Hematopoietic multipotent progenitor cell treated with erythropoietin and hydrocortisone succinate and interleukin-3 and kit ligand, for 8 days (in vitro differentiated cells): ENCODE results near the gene DTHD1.
A peak's percentile ranks its signal among the peaks of the same experiment; 100 is the strongest.

Experiments
- DNase-seq: peaks from one replicate; pipeline ENCODE4 v3.0.0-alpha.2; 2015

Gene DTHD1

DNA sequence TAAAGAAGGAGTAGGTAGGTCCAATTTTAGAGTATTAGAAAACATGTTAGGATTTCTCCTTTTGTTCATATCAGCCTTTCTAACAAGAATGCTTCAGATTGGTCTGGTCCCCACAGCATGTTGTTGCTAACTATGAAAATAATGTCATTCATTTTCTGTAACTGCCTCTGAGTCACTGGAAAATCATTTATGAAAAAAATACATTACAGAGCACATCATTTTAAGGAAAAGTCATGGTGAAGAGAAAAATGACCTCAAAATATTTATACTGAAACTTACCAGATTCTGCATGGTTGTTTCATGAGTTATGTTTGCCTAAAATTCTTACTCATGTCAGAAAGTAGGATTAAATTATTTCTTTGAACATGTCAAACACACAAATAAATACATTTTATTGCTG lies 35.2 kb downstream of the DTHD1 start:
- DNase-seq: no peak

DNA sequence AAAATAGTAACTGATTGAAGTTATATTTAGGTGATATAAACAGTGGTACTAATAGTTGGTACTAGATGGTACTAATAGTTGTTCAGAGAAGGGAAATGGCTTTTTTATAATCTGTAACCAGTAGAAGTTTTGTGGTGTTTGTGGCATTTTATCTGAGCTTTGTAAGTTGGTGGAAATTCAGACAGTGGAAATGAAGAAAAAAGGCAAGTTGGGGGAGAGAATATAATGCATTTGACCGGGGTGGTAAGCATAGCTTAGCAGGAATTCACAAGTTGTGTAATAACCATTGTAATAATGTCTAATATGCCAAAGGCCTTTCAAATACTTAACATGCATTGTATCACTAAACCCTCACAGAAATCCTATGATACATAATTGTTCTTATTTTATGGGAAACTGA lies 36.3 kb downstream of the DTHD1 start:
- DNase-seq: no peak

DNA sequence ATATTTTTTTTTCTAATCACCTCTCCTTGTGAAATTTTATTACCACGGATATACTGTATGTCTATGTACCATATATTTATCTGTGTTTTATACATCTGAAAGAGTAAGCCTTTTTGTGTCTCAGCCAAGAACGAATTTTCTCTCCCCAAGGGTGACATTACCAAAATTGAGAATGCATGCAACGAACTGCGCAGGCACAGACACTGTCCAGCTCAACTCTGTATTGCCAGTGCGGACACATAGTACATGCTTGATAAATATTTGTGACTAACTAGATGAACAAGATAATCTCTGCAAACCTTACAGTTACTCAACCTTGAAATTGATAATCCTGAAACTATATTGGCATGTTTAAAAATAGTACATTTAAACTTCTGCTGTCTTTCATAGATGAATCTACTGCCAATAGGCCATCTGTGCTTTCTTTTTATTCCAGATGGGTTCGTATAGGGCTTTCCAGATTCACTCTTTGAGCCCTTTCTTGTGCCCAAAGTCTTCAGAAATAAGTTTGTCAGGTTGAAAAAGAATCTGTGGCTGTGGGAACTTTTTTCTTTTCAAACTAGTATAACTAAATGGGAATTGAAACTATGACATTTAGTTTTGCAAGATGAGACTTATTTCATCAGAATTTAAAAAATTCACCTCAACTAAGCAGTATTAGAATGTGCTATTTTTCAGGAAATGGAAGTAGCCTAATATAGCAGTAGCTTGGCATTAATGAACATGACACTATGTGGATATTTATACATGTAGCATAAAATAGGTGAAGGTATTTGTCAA lies 38.9 kb downstream of the DTHD1 start:
- no peak for DNase-seq

DNA sequence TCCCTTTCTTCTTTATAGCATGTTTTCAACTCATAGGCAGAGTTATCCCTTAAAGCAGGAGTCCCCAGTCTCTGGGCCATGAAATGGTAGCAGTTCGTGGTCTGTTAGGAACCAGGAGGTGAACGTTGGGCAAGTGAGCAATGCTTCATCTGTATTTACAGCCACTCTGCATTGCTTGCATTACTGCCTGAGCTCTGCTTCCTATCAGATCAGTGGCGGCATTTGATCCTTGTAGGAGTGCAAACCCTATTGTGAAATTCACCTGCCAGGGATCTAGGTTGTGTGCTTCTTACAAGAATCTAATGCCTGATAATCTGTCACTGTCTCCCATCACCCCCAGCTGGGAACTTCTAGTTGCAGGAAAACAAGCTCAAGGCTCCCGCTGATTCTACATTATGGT lies 39.8 kb downstream of the DTHD1 start:
- DNase-seq: no peak

DNA sequence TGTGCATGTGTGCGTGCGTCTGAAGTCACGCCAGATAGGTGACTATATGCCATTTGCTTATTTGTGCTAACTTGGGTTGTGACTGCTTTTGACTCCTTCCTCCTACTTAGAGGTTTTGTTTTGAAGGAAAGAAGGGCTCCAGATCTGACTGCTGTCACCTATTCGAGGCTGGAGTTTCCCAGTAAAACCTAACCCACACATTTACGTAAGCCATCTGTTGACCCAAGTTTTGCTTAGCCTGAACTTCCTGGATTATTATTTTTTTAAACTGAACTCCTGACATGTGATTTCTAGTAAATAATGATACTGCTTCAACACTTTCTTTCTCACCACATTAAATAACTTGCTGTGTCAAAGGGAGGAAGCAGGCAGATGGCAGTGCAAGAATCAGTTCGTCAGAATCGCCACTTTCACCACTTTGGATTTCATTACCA lies 41.5 kb downstream of the DTHD1 start:
- DNase-seq: no peak

DNA sequence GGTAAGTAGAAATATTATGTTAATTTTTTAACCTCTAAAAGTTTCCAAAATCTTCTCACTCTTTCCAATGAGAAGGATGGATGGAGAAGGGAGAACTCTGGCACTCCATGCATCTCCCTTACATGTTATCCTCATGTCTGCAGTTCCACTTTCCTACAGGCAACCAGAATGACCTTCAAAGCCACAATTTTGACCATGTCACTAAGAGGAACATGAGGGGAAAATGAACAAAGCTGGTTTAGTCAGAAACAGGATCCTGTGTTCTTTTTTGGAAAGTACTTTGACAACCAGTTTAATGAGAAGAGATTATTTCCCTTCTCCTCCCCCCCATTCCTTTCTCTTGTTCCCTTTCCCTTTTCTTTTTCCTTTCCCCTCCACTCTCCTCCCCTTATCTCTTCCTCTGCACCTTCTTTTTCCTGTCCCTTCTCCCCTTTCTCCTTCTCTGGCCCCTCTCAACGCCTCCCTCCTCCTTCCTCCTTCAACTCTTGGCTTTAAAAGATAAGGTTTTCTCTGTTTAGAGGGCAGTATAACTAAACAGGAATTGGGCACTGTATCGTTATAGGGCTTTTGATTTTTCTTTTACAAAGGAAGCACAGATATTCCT lies 42.5 kb downstream of the DTHD1 start:
- DNase-seq: no peak

DNA sequence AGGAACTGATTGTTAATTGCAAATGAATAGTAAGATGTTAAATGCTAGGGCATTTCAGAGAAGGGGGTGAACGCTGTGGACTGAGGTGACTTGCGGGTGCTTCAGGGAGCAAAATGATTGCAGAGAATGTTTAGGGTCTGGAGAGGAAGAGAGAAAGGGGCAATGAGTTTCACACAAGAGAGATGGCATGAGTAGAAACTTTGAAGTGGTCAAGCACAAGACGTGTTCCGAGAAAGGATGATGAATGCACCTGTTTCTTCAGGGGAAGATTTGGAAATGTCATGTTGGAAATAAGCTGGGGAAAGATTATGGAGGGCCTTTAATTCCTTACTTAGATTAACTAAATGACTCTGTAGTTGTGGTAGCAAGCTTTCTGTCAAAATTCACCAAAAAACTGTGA lies 43.4 kb downstream of the DTHD1 start:
- no peak for DNase-seq

DNA sequence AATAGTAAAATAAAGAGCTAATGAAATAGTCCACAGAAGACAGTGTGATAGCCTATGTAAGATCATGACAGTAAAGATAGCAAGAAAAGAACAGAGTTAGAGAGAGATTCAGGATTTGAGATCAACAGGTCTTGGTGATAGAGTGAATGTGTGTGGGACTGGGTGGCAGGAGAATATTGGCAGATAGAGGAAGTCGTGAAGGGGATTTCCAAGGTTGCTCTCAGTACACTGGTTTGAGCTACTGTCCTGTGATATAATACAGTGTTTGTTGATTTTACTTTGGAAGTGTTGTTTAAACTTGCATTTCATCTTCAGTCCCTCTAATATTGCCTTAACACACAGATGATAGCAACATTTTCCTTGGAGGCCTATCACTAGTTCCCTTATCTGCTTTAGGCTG lies 44.1 kb downstream of the DTHD1 start:
- DNase-seq: no peak

DNA sequence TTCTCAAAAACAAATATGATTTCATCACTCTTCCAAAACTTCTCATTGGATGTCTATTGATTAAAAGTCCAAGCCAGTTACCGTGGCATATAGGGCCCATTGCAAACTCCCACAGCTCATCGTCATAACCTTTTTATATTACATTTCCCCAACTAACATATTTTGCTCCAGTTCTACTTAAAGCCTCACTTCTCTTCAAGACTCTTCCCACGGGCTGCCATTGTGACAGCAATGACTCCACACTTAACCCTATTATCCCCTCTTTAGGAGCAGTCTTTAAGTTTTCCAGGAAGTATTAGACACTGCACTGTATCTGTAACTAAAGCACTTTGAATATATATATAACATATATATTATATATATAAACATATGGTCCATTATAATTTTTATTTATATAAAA lies 44.5 kb downstream of the DTHD1 start:
- no peak for DNase-seq

DNA sequence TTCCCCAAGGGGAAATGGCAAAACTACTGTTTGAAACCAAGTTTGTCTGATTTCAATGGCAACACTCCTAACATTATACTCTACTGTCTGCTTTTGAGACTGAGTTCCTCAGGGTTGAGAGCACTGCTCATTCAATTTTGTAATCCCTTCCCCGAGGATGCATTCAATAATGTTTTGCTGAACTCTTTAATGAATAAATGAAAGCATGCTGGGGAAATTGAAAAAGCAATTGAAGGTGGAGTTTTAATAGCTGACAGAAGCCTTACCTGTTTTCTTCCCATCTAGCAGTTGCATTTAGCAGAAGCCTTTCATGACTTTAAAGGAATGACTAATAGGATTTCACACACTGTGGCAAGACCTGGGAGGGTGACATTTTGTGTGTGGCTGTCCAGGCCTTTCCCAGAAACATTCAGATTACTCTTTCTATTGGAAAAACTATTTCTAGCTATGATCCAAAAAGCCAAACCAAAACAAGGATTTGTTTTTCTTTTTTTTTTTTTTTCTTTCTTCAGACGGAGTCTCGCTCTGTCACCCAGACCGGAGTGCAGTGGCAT lies 45.1 kb downstream of the DTHD1 start:
- no peak for DNase-seq

DNA sequence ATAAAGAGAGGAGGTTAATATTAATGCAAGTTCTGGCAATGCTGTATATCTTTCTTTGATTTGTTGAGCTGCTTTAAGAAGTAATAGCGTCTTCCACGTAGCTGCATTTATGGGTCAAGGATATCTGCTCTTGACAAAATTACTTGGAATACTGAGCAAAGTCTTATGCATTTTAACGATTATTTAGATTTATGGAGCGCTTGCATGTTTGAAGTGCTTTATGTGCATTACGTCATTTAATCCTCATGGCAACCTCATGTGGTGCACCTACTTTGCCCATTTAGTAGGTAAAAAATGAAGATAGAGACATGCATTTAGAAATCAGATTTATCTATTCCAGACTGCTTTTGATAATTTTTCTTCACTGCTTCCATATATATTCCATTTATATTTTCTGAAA lies 46.0 kb downstream of the DTHD1 start:
- DNase-seq: no peak

DNA sequence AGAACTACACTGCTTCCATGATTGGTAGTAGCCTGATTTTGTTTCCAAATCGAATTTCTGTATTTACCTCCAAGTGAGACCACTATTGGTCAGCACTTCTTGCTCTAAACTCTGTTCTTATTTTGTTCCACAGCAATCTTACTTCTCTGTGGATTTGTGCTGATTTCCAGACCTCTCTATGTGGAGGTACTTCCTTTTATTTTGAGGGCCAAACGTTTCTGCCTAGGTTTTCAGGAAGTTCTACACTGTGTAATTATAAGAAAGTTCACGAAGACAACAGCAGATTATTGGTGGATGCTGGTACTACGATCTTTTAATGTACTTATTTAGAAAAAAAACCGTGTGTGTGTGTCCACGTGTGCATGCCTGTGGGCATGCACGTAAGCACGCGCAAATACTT lies 46.7 kb downstream of the DTHD1 start:
- DNase-seq: no peak

DNA sequence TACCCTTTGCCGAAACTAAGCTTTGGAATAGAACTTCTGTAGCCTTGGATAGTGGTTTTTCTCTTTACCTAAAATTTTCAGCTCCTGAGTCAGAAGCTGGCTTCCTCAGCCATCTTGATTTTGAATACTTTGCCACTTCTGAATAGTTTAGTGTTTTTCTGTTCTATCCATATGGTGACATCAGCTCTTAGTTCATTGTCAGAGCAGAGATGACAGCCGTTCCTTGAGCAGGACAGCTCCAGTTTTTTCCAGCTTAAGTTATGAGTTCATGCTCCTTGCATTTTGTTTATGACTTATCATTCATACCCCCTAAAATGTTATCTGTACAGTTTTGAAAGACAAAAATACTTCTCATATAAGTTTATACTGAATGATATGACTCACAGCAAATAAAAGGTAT lies 47.8 kb downstream of the DTHD1 start:
- DNase-seq: no peak

DNA sequence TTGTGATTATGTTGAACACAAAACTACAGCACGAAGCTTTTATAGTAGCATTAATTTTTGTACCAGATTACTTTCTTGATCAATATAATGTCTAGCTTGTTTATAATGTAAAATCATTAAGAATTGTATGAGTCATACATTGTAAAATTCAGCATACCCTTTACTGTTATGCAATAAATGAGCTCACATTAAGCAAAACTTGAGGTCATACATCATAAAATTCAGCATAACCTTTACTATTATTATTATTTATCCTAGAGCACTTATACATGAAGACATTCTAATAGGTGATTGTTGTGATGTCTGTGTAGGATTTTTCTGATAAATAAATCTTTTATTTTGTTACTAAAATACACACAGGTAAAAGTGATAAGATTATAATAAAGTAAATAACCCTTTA lies 49.4 kb downstream of the DTHD1 start:
- DNase-seq: no peak

DNA sequence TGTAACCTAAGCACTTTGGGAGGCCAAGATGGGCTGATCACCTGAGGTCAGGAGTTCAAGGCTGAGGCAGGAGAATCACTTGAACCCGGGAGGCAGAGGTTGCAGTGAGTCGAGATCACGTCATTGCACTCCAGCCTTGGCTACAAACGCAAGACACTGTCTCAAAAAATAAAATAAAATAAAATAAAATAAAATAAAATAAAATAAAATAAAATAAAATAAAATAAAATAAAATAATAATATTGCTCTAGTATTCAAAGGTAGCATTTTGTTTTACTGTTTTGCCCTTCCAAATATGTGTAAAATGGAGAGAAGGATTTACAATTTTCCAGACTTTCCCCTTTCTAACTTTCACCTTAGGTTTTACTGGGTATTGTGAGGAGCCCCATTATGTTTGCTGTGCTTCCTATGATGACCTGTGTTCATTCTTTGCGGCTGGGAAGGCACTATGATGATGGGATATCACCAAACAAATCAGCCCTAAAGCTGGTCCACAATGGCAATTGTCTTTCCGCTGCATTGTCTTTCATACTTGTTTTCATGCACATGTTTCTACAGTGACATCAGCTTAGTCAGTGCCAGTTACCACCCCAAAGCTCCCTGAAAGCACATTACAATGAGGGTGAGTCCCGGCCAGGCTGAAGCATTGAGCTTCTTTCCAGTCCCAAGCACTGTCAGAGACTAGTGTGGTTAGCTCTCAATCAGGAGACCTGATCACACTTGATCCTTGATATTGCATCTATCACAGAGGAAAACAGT lies 50.8 kb downstream of the DTHD1 start:
- DNase-seq: no peak

DNA sequence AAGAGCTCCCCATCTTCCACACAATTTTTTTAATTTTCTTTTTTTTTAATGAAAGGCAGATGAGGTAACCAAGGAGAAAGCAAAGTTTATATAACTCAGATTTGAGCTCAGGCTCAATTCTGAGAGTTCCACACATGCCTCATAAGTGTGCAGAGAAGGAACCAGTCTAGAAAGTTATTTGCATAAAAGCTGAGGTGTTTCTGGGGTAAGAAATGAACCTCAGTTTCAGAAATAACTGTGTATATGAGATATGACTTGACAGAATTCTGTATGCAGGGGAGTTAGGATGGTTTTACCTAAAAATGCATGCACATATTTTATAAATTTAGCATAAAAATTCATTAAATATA lies 51.3 kb downstream of the DTHD1 start:
- DNase-seq: no peak

DNA sequence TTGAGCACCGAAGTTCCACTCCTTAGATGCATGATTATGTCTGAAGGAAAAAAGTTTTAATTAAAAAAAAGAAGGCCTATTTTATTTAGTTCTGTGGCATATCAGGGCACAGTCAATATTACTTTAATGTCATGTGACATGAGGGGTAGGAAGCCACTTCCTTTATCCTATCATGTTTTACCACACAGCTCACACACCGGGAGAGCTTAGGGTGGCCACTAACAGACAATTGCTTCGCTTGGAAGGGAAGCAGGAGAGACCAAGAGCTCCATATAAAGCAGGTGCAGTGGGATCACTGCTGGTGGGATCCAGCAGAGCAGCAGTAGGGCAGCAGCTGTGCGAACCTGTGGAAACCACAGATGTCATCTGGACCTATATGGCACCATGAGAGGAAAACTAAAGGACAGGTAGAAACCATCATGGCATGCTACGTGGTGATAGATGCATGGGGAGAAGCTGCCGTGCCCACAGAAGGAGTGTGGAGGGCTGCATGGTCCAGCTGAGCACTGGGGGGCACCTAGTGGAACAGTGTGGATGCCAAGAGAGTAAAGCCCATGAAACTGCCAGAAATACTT lies 52.0 kb downstream of the DTHD1 start:
- DNase-seq: no peak

DNA sequence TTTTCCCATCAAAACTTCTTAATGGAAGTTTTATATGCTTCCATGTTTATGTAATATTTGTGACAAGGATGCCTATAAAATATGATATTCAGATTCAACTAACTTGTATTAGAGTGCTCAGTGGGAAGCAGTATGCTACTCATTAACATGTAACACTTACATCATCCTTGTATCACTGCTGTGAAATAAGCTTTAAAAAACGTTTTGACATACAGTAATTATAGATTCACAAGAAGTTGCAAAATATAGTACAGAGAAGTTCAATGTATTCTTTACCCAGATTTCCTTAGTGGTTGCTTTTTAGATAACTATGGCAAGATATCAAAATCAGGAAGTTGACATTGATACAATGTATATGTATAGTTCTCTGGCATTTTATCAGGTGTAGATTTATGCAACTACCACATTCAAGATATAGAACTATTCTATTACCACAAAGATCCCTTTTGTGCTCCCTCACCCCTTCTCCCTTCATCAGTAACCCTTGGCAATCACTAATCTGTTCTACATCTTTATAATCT lies 56.3 kb downstream of the DTHD1 start:
- DNase-seq: peak; percentile 3

DNA sequence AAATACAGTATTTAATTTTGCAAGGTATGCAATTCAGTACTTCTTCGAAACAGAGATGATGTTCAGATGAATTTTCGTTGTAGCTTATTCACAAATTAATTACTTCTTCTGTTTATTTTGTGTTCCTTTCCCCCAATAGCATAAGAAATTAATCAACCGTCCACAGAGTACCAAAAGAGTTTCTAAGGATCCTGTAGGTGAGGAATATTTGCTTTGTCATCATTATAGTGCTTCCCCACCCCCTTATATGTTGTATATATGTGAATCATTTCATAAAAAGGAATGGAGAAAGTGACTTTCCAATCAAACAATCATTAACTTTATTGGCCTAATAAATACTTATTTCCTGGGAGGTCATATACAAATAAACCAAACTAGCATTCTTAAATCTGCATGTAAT lies 57.6 kb downstream of the DTHD1 start:
- DNase-seq: no peak

DNA sequence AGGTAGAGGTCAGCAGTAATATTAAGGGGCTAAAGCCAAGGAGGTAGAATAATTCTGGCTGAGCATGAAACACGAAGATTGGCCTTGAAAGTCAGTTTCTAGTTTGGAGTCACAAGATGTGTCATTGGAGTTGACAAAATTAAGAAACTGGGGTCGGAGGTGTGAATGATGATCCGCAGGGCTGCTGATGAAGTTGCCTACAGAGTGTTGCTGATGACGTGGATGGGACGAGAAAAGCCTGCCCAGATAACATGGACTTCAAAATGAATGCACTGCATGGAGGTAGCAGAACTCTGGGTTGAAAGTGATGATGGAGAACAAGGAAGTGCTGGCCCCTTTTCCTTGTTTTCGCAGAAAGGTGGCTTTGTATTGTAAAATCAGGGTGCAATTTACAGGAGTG lies 60.5 kb downstream of the DTHD1 start:
- no peak for DNase-seq

DNA sequence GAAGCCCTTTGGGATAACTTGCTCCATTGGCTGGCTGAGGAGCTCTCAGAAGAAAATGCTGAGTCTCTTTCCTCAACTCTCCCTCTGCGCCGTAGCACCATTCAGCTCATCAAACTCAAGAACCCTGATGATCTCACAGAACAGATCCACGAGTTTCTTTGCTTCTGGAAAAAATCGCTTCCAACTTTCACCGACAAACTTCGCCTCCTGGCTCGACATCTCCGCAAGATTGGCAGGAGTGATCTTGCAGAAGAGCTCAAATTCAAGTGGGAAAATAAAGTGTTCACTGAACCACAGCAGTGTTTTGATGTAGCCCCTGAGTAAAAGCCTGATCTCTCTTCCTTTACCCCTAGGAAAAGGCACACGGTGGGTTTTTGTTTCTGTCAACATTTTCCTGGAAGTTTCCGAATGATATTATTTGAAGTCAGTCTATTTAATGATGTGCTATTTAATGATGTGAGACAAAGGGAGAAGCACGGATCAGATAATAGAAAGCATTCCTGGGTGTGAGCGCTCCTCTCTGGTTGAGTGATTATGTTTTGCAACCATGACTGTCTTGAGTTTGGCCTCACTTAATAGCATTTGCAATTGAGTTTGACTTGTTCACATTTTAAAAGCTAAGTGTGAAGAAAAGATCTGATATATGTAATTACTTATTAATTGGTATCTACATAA lies 62.2 kb downstream of the DTHD1 start:
- no peak for DNase-seq

DNA sequence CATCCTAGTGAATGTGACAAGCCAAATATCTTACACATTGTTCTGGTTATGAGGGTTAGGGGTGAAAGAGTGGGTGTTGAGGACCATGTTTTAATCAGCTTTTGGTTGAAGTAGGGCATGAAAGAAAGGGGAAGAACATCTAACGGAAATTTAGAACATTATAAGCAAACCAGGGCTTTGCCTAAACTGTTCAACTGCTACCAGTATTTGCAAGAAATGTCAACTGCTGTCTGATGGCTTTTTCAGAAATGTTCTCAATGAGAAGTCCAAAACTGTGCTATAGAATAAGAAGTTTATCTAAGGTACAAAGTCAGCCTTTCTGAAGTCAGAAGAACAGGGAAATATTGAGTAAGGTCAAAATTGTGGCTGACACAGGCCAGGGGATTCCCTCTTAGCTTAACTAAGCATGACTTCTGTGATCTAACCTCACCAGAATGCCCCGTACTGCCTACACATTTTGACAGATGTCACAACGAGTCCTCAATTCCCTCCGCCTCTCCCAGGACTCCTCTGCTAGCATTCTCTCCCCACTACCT lies 67.1 kb downstream of the DTHD1 start:
- DNase-seq: no peak
